Testis (tissue), 2 donors: ENCODE measurements around the gene TFAP2C.

Source experiments
- POLR2A ChIP-seq: fragments of 450-650 bp; IDR thresholded peaks from one replicate; pipeline ENCODE4 v1.6.1; 2017; ENCODE audit warnings: antibody characterized with exemption, mild to moderate bottlenecking, moderate library complexity
- TF ChIP-seq, protein P1 (sequence below), 3 experiments: fragments of 450-650 bp in 2 of 3; fragments of 200-600 bp in 1 of 3; sonication (generic) in 1 of 3; IDR thresholded peaks; one replicate each; pipeline ENCODE4 v1.5.1; 2016 to 2019; ENCODE audit warnings: antibody characterized with exemption in 3 of 3, mild to moderate bottlenecking in 2 of 3, moderate library complexity in 1 of 3

DNA sequence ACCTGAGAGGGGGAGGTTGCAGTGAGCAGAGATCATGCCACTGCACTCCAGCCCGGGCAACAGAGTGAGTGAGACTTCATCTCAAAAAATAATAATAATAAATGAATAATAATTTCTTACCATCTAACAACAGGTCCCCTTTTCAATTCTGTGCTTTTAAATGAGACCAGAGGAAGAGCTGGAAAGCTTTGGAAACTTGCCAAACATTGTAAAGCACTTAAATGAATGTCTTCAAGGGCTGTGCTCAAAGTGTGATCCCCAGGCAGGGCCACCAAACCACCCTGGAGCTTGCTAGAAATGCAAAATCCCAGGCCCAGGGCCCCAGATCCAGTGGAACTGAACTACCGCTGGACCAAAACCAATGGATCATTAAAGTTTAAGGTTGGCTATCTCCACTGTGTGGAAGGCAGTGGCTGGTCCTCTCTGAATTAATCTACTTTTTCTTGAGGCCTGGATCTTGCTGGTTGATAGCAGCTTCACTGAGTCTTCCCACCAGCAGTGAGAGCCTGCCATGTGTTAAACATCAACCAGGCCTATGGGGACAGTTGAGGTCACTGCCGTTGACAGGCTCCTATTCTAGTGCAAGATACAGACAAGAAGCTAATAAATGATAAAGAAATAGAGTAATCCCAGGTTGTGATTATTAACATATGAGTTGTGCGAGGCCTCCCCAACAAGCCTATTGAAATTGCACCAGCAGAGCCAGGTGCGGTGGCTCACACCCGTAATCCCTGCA lies 23.7 kb upstream of the TFAP2C start:
- TF ChIP-seq, protein P1, sequence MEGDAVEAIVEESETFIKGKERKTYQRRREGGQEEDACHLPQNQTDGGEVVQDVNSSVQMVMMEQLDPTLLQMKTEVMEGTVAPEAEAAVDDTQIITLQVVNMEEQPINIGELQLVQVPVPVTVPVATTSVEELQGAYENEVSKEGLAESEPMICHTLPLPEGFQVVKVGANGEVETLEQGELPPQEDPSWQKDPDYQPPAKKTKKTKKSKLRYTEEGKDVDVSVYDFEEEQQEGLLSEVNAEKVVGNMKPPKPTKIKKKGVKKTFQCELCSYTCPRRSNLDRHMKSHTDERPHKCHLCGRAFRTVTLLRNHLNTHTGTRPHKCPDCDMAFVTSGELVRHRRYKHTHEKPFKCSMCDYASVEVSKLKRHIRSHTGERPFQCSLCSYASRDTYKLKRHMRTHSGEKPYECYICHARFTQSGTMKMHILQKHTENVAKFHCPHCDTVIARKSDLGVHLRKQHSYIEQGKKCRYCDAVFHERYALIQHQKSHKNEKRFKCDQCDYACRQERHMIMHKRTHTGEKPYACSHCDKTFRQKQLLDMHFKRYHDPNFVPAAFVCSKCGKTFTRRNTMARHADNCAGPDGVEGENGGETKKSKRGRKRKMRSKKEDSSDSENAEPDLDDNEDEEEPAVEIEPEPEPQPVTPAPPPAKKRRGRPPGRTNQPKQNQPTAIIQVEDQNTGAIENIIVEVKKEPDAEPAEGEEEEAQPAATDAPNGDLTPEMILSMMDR (IDR thresholded peaks at IDR 0.05), result no peak
- no peak for TF ChIP-seq POLR2A
